ENCODE results near the gene SMNDC1.

DNA sequence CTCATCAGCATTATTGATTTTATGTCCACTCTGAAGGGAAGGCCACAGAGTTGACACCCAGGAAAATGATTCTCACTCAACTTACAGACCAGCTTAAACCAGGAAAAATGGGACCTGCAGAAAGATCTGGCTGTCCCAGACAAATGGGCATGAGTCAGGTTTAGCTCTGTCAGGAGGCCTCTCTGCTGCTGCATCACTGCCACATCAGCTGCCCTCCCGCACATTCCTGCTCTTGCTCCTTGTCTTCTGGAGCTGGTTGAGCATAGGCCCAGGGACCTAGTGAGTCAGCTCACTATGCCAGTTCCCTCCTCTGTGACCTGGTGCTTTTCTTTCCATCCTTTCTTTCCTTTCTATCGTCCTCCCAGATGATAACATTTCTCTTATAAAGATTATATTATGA lies 18.8 kb upstream of the SMNDC1 start:
- TF ChIP-seq, protein P1, sequence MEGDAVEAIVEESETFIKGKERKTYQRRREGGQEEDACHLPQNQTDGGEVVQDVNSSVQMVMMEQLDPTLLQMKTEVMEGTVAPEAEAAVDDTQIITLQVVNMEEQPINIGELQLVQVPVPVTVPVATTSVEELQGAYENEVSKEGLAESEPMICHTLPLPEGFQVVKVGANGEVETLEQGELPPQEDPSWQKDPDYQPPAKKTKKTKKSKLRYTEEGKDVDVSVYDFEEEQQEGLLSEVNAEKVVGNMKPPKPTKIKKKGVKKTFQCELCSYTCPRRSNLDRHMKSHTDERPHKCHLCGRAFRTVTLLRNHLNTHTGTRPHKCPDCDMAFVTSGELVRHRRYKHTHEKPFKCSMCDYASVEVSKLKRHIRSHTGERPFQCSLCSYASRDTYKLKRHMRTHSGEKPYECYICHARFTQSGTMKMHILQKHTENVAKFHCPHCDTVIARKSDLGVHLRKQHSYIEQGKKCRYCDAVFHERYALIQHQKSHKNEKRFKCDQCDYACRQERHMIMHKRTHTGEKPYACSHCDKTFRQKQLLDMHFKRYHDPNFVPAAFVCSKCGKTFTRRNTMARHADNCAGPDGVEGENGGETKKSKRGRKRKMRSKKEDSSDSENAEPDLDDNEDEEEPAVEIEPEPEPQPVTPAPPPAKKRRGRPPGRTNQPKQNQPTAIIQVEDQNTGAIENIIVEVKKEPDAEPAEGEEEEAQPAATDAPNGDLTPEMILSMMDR (IDR thresholded peaks at IDR 0.05; ENCODE audit: low read length): no peak
- no peak for TF ChIP-seq EZH2 (IDR thresholded peaks at IDR 0.05; ENCODE audit: borderline replicate concordance, low read length)

Data from OCI-LY1 (cell line).